Calu3 (cell line): ENCODE measurements around the gene SNX17. TPM values are rescaled to one million over a fixed set of nuclear protein-coding genes. Genes with fewer than 3 reads are reported as not detected.

ENCODE experiments used
- Bru-seq: library from RNA; stranded (reverse); fragments of 400-500 nt; gene quantifications from one replicate; lab custom pipeline; 2021; lab: Mats Ljungman, UMichigan
- BruChase-seq, 2 experiments: library from RNA; stranded (reverse); fragments of 400-500 nt; gene quantifications; one replicate each; lab custom pipeline; 2021; lab: Mats Ljungman, UMichigan
- BruUV-seq: library from RNA; stranded (reverse); fragments of 400-500 nt; replicated peaks from 2 replicates; lab custom pipeline; 2021; lab: Mats Ljungman, UMichigan
- CTCF ChIA-PET: fragments of 300-600 bp; sonication (Branson Sonifier 250); formaldehyde crosslinking; loops from one replicate; lab custom pipeline; 2022; ENCODE audit warnings: antibody characterized with exemption; lab: Charles Lee
- DNase-seq: peaks from one replicate; pipeline ENCODE4 v3.0.0; 2022
- H3K27ac Mint-ChIP-seq: one replicate; pipeline ENCODE4 v1.8.0; 2022; ENCODE audit warnings: mixed read lengths; ENCODE audit not compliant: unreplicated experiment
- H3K27me3 Mint-ChIP-seq: one replicate; pipeline ENCODE4 v1.8.0; 2022; ENCODE audit warnings: mixed read lengths; ENCODE audit not compliant: unreplicated experiment
- H3K36me3 Mint-ChIP-seq: one replicate; pipeline ENCODE4 v1.8.0; 2022; ENCODE audit warnings: mild to moderate bottlenecking, moderate library complexity, mixed read lengths; ENCODE audit not compliant: insufficient read depth, unreplicated experiment
- H3K4me1 Mint-ChIP-seq: one replicate; pipeline ENCODE4 v1.8.0; 2022; ENCODE audit warnings: mild to moderate bottlenecking, low read depth, mixed read lengths; ENCODE audit not compliant: unreplicated experiment
- H3K4me3 Mint-ChIP-seq: one replicate; pipeline ENCODE4 v1.8.0; 2022; ENCODE audit warnings: mild to moderate bottlenecking, low read depth, moderate library complexity, mixed read lengths; ENCODE audit not compliant: unreplicated experiment
- H3K9me3 Mint-ChIP-seq: one replicate; pipeline ENCODE4 v1.8.0; 2022; ENCODE audit warnings: low read depth, mixed read lengths; ENCODE audit not compliant: unreplicated experiment
- intact Hi-C: fragments of 100-400 bp; cut with micrococcal nuclease; formaldehyde crosslinking; loops from one replicate; pipeline ENCODE4 v1.10.0; 2022; ENCODE audit not compliant: unreplicated experiment
- long read RNA-seq: library from polyadenylated mRNA; stranded (forward); transcript quantifications from one replicate; pipeline ENCODE4 v2.0.0, GENCODE V29; 2022
- total RNA-seq: library from RNA; stranded (reverse); gene quantifications from 2 replicates; pipeline ENCODE4 v1.2.3, GENCODE V29; 2022
- TF ChIP-seq, protein P1 (sequence below): fragments of 200-600 bp; IDR thresholded peaks from one replicate; pipeline ENCODE4 v1.8.0; 2022; ENCODE audit warnings: antibody characterized with exemption; ENCODE audit not compliant: unreplicated experiment

The SNX17 gene, protein sequence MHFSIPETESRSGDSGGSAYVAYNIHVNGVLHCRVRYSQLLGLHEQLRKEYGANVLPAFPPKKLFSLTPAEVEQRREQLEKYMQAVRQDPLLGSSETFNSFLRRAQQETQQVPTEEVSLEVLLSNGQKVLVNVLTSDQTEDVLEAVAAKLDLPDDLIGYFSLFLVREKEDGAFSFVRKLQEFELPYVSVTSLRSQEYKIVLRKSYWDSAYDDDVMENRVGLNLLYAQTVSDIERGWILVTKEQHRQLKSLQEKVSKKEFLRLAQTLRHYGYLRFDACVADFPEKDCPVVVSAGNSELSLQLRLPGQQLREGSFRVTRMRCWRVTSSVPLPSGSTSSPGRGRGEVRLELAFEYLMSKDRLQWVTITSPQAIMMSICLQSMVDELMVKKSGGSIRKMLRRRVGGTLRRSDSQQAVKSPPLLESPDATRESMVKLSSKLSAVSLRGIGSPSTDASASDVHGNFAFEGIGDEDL
- total RNA-seq (85.3 and 96.9 TPM in 2 replicates), Bru-seq, nascent RNA (percentile 79 among the genes with signal in this experiment), BruChase-seq, experiment 1, labeled RNA remaining after a 6-hour chase (percentile 94 among the genes with signal in this experiment), BruChase-seq, experiment 2, labeled RNA remaining after a 2-hour chase (percentile 87 among the genes with signal in this experiment)
- long read RNA-seq, transcript SNX17-201 (15 exons, 2,044 nt): major isoform, 228 of 276 reads
- long read RNA-seq, partial matches to known transcripts: 16 of 276 reads
- long read RNA-seq, other reads (novel, unspliced or antisense): 28 of 276 reads

DNA sequence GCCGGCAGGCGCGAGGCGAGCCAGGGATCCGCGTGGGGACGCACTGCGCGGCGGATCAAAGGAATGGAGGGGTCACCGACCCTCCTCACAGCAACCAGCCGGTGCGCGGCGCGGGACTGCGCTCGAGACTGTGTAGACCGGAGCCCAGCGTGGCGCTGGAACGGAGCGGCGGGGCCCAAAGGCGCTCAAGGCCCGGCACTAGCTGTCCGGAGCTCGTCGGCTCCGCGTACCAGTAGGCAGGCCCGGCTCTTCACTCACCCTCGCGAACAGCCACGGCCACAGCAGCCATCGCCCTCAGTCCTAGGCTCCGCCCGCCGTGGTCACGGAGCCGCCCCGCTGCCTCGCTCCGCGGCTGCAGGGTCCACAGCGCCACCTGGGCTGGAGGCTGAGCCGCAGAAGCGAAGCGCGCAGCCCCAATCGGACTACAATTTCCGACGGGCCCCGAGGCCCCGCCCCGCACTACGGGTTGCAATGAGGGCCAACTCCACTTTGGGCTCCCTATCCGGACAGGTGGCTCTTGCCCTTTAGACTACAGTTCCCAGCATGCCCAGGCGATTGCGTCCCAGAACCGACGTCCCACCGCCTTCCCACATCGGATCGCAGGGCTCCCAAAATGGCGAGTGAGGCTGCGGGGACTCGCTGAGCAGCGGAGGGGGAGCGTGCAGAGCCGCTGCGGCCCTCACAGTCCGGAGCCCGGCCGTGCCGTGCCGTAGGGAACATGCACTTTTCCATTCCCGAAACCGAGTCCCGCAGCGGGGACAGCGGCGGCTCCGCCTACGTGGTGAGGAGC, at the start of gene SNX17, which contains the start of gene EIF2B4:
Gene SNX17 (plus strand): TSS at position 591 of the 790 bp plus-strand sequence. CDS start 128 bp downstream, at position 719.
Gene EIF2B4 (minus strand): TSS at position 313 of the 790 bp plus-strand sequence. CDS start 24 bp downstream, at position 289.
- TF ChIP-seq, protein P1, sequence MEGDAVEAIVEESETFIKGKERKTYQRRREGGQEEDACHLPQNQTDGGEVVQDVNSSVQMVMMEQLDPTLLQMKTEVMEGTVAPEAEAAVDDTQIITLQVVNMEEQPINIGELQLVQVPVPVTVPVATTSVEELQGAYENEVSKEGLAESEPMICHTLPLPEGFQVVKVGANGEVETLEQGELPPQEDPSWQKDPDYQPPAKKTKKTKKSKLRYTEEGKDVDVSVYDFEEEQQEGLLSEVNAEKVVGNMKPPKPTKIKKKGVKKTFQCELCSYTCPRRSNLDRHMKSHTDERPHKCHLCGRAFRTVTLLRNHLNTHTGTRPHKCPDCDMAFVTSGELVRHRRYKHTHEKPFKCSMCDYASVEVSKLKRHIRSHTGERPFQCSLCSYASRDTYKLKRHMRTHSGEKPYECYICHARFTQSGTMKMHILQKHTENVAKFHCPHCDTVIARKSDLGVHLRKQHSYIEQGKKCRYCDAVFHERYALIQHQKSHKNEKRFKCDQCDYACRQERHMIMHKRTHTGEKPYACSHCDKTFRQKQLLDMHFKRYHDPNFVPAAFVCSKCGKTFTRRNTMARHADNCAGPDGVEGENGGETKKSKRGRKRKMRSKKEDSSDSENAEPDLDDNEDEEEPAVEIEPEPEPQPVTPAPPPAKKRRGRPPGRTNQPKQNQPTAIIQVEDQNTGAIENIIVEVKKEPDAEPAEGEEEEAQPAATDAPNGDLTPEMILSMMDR: peak; percentile 55
- Mint-ChIP-seq H3K27me3 (no peaks in the 10 kb centered on the region), H3K27ac (peak within 1 kb of the TSS; percentile 87), H3K4me3 (peak within 1 kb of the TSS; percentile 83), H3K36me3 (peaks cover 63% of the 10 kb centered on the region), H3K4me1 (peaks cover 17% of the 10 kb centered on the region), H3K9me3 (no peaks in the 10 kb centered on the region)
- BruUV-seq: no TSS peak
- peak; percentile 99 for DNase-seq
- intact Hi-C loops: loop anchor here (1.0 kb wide), 1 partner anchor 49 kb away; no protein-coding TSS in a partner anchor
- CTCF ChIA-PET: interaction anchor here (0.6 to 1.1 kb wide), 2 partner anchors 10 to 824 kb away, joined by 4 read pairs; no protein-coding TSS in a partner anchor

DNA sequence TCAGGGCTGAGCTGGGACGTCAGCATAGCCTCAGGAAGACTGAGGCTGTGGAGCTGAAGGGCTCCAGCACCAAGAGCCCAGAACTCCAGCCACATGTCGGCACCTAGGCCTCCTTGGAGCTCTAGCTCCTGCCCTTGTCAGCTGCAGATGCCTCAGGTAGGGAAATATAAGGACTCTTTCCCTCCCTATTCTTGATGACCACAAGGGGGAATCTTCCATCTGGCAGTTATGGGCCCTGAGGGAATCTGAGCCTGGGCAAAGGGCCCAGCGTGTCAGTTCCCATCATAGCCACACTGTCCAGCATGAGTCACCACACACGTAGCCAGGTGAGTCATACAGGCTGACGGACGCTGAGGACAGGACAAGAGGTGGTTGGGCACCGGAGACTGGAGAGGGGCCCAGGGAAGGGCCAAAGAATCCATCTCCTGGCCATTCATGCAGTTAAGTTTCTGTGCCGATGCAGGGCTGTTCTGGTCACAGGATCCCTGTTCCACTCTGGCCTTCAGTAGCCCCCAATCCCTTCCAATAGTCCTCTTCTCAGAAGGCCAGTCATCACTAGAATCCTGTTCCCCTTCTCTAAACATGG, 49.4 kb upstream of the SNX17 start:
- CTCF ChIA-PET: interaction anchor here (0.7 to 1.2 kb wide), 3 partner anchors 18 to 36 kb away, joined by 3 to 4 read pairs (median 4); partner anchors contain the start of gene GTF3C2

DNA sequence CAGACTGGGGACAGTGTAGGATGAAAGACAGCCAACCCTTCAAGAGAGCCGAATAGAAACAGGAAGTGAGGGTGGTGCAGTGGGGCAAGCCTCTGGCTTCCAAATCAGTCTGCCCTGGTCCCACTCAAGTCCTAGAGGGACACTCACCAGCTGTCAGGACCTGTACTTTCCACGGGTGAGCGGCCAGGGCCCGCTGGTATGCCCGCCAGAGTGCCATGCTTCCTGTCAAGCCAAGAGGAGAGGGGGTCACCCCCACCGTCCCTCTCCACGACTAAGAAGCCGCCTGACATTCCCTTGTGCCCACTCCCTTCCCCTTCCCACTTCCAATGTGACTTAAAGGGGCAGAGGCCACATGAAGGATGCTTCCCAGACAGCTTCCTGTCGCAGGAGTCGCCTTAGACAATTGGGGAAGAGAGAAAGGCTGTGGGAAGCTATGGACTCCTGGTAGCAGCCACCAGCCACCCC, 48.1 kb upstream of the SNX17 start:
- DNase-seq: peak; percentile 15
- intact Hi-C loops: loop anchor here (5.0 kb wide), 1 partner anchor 35 kb away; the partner anchor contains the start of gene GTF3C2
- TF ChIP-seq, protein P1: no peak
- H3K4me3 Mint-ChIP-seq: peak overlapping the region; percentile 91
- H3K4me1 Mint-ChIP-seq: peaks cover 20% of the 10 kb centered on the region
- BruUV-seq: TSS peak; percentile 81
- no peaks in the 10 kb centered on the region for H3K27me3 Mint-ChIP-seq
- H3K36me3 Mint-ChIP-seq: peaks cover 52% of the 10 kb centered on the region
- H3K9me3 Mint-ChIP-seq: no peaks in the 10 kb centered on the region
- CTCF ChIA-PET: interaction anchor here (1.2 kb wide), 1 partner anchor 19 kb away, joined by 3 read pairs; no protein-coding TSS in a partner anchor
- peak overlapping the region; percentile 96 for H3K27ac Mint-ChIP-seq

More for the DNA sequence above, 49.4 kb upstream of the SNX17 start:
- no TSS peak for BruUV-seq
- H3K36me3 Mint-ChIP-seq: peaks cover 40% of the 10 kb centered on the region
- H3K27me3 Mint-ChIP-seq: no peaks in the 10 kb centered on the region
- H3K27ac Mint-ChIP-seq: peak overlapping the region; percentile 96
- DNase-seq: peak; percentile 90
- intact Hi-C loops: loop anchor here (1.0 to 5.0 kb wide), 2 partner anchors 36 to 49 kb away; partner anchors contain the start of genes EIF2B4, GTF3C2 and SNX17
- H3K4me3 Mint-ChIP-seq: peak overlapping the region; percentile 91
- peaks cover 20% of the 10 kb centered on the region for H3K4me1 Mint-ChIP-seq
- H3K9me3 Mint-ChIP-seq: no peaks in the 10 kb centered on the region
- TF ChIP-seq, protein P1: peak; percentile 45
